DND-41 (cell line): ENCODE results near the gene SLC7A9.

Source experiments
- EZH2 ChIP-seq: IDR thresholded peaks from 3 replicates; pipeline ENCODE4 v1.6.1; 2012; ENCODE audit warnings: borderline replicate concordance, low read depth, mild to moderate bottlenecking, moderate library complexity, low read length, inconsistent platforms; ENCODE audit not compliant: severe bottlenecking
- TF ChIP-seq, protein P1 (sequence below): IDR thresholded peaks from 2 replicates; pipeline ENCODE4 v1.5.1; 2012; ENCODE audit warnings: borderline replicate concordance, low read length, moderate library complexity, mild to moderate bottlenecking; ENCODE audit not compliant: poor library complexity, severe bottlenecking; ENCODE audit errors: extremely low read depth

DNA sequence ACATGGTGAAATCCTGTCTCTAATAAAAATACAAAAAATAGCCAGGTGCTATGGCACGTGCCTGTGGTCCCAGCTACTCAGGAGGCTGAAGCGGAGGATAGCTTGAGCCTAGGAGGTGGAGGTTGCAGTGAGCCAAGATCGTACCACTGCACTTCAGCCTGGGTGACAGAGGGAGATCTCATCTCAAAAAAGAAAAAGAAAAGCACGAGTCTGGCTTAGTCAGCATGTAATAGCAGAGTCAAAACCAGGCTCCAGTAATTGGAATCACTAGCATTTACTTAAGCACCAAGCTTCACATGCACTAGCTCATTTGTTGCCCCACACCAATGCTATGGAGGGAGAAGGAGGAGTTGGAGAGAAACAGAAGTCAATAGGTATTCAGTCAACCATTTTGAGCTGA is 41.9 kb upstream of the SLC7A9 start:
- TF ChIP-seq, protein P1, sequence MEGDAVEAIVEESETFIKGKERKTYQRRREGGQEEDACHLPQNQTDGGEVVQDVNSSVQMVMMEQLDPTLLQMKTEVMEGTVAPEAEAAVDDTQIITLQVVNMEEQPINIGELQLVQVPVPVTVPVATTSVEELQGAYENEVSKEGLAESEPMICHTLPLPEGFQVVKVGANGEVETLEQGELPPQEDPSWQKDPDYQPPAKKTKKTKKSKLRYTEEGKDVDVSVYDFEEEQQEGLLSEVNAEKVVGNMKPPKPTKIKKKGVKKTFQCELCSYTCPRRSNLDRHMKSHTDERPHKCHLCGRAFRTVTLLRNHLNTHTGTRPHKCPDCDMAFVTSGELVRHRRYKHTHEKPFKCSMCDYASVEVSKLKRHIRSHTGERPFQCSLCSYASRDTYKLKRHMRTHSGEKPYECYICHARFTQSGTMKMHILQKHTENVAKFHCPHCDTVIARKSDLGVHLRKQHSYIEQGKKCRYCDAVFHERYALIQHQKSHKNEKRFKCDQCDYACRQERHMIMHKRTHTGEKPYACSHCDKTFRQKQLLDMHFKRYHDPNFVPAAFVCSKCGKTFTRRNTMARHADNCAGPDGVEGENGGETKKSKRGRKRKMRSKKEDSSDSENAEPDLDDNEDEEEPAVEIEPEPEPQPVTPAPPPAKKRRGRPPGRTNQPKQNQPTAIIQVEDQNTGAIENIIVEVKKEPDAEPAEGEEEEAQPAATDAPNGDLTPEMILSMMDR: no peak
- no peak for TF ChIP-seq EZH2
